Vagina (tissue), 2 donors: Measurements from ENCODE around the gene GCG. TPM values are rescaled to one million over a fixed set of nuclear protein-coding genes. Genes with fewer than 3 reads are reported as not detected.

ENCODE experiments used
- DNase-seq, 2 donors: peaks; one replicate each; pipeline ENCODE4 v3.0.0-alpha.2; 2017; ENCODE audit errors: extremely low spot score in 2 of 2
- H3K27ac ChIP-seq: fragments of 200-600 bp; sonication (generic); one replicate; pipeline ENCODE4 v1.5.1; 2019
- H3K27me3 ChIP-seq: fragments of 200-600 bp; sonication (generic); one replicate; pipeline ENCODE4 v1.5.1; 2019
- H3K36me3 ChIP-seq, 2 donors: fragments of 200-600 bp; sonication (generic); one replicate each; pipeline ENCODE4 v1.5.1; 2017 to 2019
- H3K4me1 ChIP-seq: fragments of 200-600 bp; sonication (generic); one replicate; pipeline ENCODE4 v1.5.1; 2019
- H3K4me3 ChIP-seq, 2 donors: fragments of 200-600 bp; sonication (generic); 1 replicate in 1 of 2; 2 replicates in 1 of 2; pipeline ENCODE4 v1.5.1; 2016 to 2019
- H3K9me3 ChIP-seq: fragments of 200-600 bp; sonication (generic); one replicate; pipeline ENCODE4 v1.5.1; 2019
- CTCF ChIP-seq, 3 experiments: fragments of 450-650 bp in 2 of 3; fragments of 200-600 bp in 1 of 3; sonication (generic) in 1 of 3; IDR thresholded peaks; one replicate each; pipeline ENCODE4 v1.5.1; 2017 to 2019; ENCODE audit warnings: antibody characterized with exemption in 3 of 3, mild to moderate bottlenecking in 2 of 3, moderate library complexity in 2 of 3
- POLR2A ChIP-seq, 2 donors: fragments of 450-650 bp; IDR thresholded peaks; one replicate each; pipeline ENCODE4 v1.6.1; 2017; ENCODE audit warnings: antibody characterized with exemption in 2 of 2, mild to moderate bottlenecking in 2 of 2, moderate library complexity in 2 of 2
- POLR2AphosphoS5 ChIP-seq, 2 donors: sonication (generic); formaldehyde crosslinking; IDR thresholded peaks; one replicate each; pipeline ENCODE4 v1.9.0; 2017; ENCODE audit warnings: antibody characterized with exemption in 2 of 2, mild to moderate bottlenecking in 2 of 2, low read depth in 1 of 2; ENCODE audit not compliant: insufficient read depth in 1 of 2
- intact Hi-C: fragments of 100-400 bp; cut with DNase I; formaldehyde crosslinking; loops from one replicate; pipeline ENCODE4 v1.15.1; 2023
- total RNA-seq: library from RNA; depleted of rRNA; stranded (reverse); fragments of >200 nt; gene quantifications from one replicate; pipeline ENCODE4 v1.2.3, GENCODE V29; 2016

The GCG gene
- total RNA-seq, 1 donor from 2014 or later = not detected

GRCh38 chr2:162155093-162155492 is 3.0 kb upstream of the GCG start:
- TF ChIP-seq POLR2A (IDR thresholded peaks at IDR 0.05) (no peak), CTCF (IDR thresholded peaks at IDR 0.05) (no peak), POLR2AphosphoS5 (IDR thresholded peaks at IDR 0.05; ENCODE audit: insufficient read depth in 1 of 2, low read depth in 1 of 2) (no peak)

GRCh38 chr2:162153608-162154224 is 1.7 kb upstream of the GCG start:
- H3K9me3 ChIP-seq = no peaks in the 10 kb centered on the region
- TF ChIP-seq CTCF (IDR thresholded peaks at IDR 0.05) = peak in 1 of 3 experiments; percentile 11
- TF ChIP-seq POLR2A (IDR thresholded peaks at IDR 0.05) = no peak
- no peak for TF ChIP-seq POLR2AphosphoS5 (IDR thresholded peaks at IDR 0.05; ENCODE audit: insufficient read depth in 1 of 2, low read depth in 1 of 2)
- no peak overlapping the region for H3K4me3 ChIP-seq
- no peaks in the 10 kb centered on the region for H3K4me1 ChIP-seq
- no peak overlapping the region for H3K27ac ChIP-seq
- H3K27me3 ChIP-seq = no peaks in the 10 kb centered on the region
- intact Hi-C loops = no loop called here
- H3K36me3 ChIP-seq = no peaks in the 10 kb centered on the region
- no peak for DNase-seq

More at GRCh38 chr2:162155093-162155492, 3.0 kb upstream of the GCG start:
- Histone ChIP-seq H3K27me3 (no peaks in the 10 kb centered on the region), H3K9me3 (no peaks in the 10 kb centered on the region), H3K27ac (no peak overlapping the region), H3K4me1 (no peaks in the 10 kb centered on the region), H3K4me3 (no peak overlapping the region), H3K36me3 (no peaks in the 10 kb centered on the region)
- intact Hi-C loops = no loop called here
- no peak for DNase-seq

GRCh38 chr2:162149940-162150339 is 2.1 kb downstream of the GCG start:
- Histone ChIP-seq H3K4me3 (no peak overlapping the region), H3K27ac (no peak overlapping the region), H3K4me1 (no peaks in the 10 kb centered on the region), H3K36me3 (no peaks in the 10 kb centered on the region), H3K9me3 (no peaks in the 10 kb centered on the region), H3K27me3 (no peaks in the 10 kb centered on the region)
- TF ChIP-seq CTCF (IDR thresholded peaks at IDR 0.05) (no peak), POLR2A (IDR thresholded peaks at IDR 0.05) (no peak)
- DNase-seq = no peak
- intact Hi-C loops = no loop called here

- no peaks in the 10 kb centered on the region for H3K27me3 ChIP-seq
- DNase-seq = no peak
- H3K4me3 ChIP-seq = no peak overlapping the region
- no peak overlapping the region for H3K27ac ChIP-seq
- TF ChIP-seq CTCF (IDR thresholded peaks at IDR 0.05) (no peak), POLR2AphosphoS5 (IDR thresholded peaks at IDR 0.05; ENCODE audit: insufficient read depth in 1 of 2, low read depth in 1 of 2) (no peak), POLR2A (IDR thresholded peaks at IDR 0.05) (no peak)
- intact Hi-C loops = no loop called here
- no peaks in the 10 kb centered on the region for H3K36me3 ChIP-seq
- H3K9me3 ChIP-seq = no peaks in the 10 kb centered on the region
- H3K4me1 ChIP-seq = no peaks in the 10 kb centered on the region
These were observed 2.6 kb downstream of the GCG start for GRCh38 chr2:162149466-162149865.

GRCh38 chr2:162148956-162149355 is 3.1 kb downstream of the GCG start:
- no peak overlapping the region for H3K4me3 ChIP-seq
- no peaks in the 10 kb centered on the region for H3K9me3 ChIP-seq
- DNase-seq = no peak
- TF ChIP-seq CTCF (IDR thresholded peaks at IDR 0.05) (no peak), POLR2AphosphoS5 (IDR thresholded peaks at IDR 0.05; ENCODE audit: insufficient read depth in 1 of 2, low read depth in 1 of 2) (no peak), POLR2A (IDR thresholded peaks at IDR 0.05) (no peak)
- H3K27me3 ChIP-seq = no peaks in the 10 kb centered on the region
- no peak overlapping the region for H3K27ac ChIP-seq
- H3K4me1 ChIP-seq = no peaks in the 10 kb centered on the region
- no peaks in the 10 kb centered on the region for H3K36me3 ChIP-seq
- intact Hi-C loops = no loop called here
